HG02938 (cell line): ENCODE data around the gene MSLN.
"Not testable (repeated sequence)": the region's sequence is repeated elsewhere in the genome, so short reads cannot be mapped to it uniquely, and the experiment has no call there.

Source experiments
- ATAC-seq: cut with Tn5 transposase; IDR thresholded peaks from one replicate; pipeline ENCODE4 v1.9.1; 2021; ENCODE audit warnings: mild to moderate bottlenecking, moderate library complexity; ENCODE audit not compliant: unreplicated experiment

The MSLN gene

DNA sequence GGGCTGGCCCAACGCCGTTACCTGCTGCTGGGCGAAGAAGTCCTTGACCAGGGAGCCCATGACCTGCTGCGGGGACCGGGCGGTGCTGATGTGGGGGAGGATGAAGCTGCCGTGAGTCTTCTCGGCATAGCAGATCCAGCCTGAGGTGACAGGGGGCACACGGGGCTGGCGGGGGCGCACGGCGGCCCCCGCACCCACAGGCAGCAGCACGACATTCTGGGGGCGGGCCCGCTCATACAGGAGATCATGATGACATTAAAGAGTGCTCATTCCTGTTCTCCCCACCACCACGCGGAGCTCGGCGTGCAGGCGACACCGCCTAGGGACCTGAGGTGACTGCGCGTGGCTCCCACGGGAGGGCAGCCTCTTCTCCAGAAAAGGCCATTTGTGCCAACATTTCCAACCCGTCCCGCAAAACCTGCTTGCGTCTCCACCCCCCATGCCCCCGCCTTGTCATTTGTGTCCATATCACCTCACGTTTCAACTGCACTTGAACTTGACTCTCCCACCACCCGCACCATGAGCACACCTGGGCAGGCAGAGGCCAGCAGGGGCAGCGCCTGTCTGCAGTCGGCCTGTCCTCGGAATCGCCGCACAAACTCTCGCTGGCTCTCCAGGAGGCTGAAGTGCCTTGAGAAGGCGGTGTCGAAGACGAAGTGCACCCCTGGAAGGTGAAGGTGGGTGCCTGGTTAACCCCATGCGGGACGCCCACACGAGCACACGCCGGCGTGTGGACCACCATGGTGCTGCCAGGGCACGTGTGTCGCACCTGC, 26.1 kb upstream of the MSLN start:
- ATAC-seq = no peak

DNA sequence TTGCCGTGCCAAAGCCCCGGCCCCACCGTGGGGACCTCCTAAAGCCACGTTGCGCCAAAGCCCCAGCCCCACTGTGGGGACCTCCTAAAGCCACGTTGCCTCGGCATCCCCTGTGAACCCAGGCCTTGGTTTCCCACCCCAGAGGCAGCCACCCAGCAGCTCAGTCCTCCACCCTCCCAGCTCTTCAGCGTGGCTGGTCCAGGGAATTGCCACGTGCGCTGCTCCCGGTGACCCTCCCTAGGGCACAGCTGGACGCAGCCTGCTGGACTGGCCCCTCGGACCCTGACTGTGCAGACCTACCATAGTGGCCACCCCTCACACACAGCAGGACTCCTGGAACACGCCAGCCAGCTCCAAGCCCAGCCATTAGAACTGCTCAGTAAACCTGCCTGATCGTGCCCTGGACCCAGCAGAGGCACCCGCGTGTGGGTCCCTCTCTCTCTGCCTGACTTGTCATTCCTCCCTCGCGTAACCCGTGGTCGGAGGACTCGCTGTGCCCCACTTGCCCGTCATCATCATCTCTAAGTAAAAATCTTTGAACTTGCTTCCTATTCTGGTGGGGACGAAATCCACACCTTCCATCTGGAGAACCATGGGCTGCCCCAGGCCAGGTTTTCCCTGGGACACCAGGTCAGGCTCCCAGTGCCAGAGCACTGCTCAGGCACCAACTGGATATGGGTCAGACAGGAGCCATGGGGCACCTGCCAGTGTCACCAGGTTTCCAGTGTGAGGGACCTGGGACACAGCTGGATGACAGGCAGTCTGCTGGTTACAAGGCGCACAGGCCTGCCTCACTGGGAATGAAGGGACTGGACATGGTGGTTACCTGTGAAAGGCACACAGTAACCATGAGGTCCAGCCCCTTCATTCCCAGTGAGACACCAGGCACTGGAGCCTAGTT, 25.3 kb upstream of the MSLN start:
- ATAC-seq = no peak

DNA sequence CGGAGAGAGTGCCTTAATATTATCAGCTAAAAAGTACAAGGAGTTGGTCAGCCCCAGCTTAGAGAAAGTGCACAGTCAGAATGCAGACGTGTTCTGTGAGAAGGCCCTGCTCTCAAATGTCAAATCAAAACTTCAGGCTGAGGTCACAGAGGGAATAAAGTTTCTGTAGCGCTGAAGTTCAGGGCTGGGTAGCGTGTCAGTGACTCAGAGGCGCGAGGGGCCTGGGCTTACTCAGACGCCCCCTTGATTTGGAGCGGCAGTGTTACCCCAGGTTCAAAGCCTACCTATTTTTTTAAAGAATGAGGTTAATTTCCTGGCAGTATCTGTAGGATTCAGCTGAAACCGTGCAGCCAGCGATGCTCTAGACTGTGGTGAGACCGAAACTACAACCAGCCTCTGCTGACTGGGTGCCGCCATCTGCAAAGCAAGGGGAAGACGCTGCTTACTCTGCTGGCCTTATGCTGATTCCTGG, 24.5 kb upstream of the MSLN start:
- ATAC-seq = no peak

DNA sequence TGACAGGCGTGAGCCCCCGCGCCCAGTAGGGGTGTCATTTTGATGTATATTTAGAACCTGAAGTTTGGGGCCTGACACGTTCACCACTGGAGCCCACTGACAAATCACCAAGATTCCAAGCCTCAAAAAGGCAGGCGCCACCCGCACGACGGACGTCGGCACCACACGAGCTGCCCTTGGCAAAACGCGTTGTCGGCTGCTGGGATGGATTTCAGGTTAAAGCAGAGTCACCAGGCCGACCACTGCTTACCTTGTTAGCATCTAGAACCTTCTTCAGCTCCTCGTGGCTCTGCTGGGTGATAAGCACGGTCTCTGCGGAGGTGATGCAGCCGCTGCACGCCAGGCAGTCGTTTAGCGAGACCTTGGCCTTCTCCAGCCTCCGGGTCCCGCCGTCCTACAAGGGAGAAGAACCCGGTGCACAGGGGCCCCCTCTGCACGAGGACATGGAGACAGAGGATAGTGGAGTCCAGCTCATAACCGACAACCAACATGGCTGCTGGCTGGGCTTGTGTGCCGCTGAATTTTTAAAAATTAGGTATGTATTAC, 23.5 kb upstream of the MSLN start:
- ATAC-seq = no peak

DNA sequence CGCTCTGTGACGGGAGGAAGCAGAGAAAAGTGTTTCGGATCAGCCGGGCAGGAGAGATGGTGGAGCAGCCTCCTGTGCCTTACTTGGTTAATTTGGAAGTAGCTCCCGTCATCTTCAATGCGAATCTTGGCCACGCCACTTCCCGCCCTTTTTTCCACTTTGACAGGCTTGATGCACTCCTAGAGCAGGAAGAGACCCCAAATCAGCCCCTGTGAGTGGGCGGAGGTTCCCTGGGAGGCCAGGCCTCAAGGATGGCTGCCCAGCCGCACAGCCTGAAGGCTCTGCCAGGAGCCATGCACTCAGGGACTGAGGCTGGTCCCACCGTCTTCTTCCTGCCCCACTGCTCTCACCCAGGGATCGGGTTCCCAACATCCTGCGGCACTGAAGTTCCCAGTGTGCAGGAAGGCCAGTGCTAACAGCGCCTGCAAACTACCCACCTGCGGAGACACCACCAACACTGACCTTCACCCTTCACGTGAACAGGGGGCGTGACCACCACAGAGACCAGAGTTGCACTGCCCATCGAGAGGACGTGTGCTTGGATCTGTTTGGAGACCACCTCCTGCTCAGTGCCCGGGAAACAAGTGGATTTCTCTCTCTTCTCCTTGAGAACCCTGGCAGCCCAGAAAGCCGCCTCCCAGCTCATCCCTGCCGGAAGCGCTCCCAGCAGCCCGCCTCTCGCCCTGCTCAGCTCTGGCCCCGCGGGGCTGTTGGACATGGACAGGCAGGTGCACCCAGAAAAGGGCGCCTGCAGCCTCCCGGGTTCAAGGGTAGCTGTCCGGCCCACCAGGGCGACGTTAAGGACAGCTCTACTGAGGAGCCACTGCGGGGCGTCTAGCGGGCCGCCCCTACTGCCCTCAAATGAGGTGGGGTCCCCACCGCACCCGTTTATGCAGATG, 20.7 kb upstream of the MSLN start:
- no peak for ATAC-seq

DNA sequence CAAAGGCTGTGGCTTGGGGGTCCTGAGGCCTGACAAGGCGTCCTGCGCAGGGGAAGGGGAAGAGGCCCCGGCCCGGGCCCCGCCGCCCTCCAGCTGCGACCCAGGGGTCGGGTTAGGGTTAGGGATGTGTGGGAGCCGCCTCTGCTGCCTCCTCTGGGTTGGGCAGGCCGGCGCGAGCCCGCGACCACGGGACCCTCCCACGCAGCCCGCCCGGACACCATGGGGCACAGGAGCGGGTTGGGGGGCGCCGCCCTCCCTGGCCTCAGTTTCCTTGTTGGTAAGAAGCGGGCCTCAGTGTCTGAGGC, 20.1 kb upstream of the MSLN start:
- ATAC-seq = no peak

DNA sequence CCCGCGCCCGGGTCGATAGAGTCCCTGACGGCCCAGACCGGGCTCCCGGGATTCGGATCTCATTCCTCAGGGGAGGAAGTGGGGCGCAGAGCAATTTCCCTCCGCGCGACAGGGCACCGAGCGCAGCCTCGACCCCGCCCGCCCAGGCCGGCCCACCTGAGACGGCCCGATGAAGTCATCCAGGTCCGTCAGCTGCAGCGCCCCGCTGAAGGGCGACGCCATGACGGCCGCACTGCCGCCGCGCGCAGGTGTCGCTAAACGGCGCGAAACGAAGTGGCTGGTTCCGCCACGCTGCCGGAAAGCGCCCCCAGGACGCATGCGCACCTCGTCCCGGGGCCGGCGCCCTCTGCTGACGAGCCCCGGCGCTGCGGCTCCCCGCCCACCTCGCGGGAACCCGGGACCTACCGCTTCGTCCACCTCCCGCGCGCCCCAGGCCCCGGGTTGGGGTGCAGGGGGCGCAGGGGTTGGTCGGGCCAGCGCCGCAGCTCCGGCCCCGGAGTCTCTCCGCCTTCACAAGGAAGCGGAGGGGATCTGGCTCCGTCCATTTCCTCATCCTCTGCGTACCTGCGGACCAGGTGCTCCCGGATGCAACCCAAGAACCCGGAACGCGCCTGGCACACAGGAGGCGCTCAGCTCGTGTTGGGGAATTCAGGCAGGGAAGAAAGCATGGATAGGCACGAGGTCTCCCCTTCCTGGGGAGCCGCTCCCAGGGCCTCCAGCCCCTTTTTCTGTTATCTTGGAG, 19.6 kb upstream of the MSLN start, which contains the start of gene CIAO3:
CIAO3 (minus strand) TSS at position 234 of the 742 bp plus-strand sequence; CDS start at position 222, 12 bp downstream.
- peak; percentile 53 for ATAC-seq

DNA sequence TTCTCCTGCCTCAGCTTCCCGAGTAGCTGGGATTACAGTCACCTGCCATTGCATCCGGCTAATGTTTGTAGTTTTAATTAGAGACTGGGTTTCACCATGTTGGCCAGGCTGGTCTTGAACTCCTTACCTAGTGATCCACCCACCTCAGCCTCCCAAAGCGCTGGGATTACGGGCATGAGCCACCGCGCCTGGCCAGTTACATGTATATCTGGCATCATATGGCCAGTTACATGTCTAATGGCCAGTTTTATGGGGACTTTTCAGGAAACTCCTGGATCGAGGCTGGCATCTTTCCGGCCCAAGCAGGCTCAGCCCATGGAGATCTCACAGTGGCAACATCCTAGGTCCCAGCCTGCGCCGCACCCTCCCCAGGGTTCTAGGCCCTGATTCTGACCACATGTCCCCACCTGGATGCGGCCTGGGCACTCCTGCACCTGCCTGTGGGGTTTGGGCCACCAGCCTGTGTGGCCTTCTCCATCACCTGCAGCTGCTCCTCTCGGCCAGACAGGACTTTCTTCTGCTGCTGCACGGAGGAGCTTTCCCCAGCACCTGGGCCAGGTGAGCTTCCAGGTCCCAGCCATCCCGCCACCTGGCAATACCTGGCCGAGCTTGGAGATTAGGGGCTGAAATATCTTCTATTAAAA, 18.4 kb upstream of the MSLN start:
- no peak for ATAC-seq

DNA sequence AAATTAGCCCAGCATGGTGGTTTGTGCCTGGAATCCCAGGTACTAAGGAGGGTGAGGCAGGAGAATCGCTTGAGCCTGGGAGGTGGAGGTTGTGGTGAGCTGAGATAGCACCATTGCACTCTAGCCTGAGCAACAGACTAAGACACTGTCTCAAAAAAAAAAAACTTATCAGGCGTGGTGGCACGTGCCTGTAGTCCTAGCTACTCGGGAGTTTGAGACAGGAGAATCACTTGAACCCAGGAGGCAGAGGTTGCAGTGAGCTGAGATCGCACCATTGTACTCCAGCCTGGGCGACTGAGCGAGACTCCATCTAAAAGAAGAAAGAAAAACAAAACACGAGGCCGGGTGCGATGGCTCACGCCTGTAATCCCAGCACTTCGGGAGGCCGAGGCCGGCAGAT, 17.6 kb upstream of the MSLN start:
- ATAC-seq = not testable (repeated sequence)

DNA sequence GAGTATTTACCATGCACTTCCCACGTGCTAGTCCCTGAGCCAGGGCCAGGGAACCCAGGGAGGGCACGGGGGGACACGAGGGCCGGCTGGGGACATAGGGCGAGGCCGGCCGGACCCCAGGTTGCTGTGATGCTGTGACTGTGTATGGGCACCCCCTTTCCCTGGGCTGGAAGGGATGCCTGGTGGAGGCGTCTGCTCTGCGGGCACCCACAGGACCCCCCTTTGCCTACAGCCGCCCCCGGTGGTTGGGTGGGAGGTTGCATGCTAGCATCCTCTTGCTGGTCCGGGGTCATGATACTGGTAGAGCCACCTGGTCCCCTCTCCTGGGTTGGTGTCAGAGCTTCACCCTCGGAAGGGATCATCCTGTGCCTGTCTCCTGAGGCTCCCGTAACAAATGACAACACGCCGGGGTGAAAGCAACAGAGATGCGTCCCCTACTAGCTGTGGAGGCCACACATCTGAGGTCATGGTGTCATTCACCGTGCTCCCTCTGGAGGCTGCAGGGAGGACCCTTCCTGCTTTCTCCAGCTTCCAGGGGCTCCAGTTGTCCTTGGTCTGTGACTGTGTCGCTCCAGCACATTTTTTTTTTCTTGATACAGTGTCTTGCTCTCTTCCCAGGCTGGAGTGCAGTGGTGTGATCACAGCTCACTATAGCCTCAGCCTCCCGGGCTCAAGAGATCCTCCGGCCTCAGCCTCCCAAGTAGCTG, 16.6 kb upstream of the MSLN start:
- no peak for ATAC-seq

DNA sequence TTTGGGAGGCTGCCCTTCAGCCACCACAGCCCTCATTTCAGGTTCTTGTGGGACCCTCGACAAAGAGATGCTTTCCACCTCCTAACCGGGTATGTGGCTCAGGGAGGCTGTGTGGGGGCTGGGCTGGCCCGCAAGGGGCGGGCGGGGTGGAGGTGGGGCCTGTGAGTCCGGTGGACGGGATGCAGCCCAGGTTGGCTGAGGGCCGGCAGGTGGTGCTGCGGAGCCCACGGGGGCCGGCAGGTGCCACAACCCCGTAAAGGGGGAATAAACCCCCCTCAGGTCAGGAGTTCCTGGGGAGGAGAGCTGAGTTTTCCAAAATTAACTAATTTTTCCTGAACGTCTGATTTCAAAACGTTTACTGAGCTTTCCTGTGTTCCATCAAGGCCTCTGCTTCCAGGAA, 14.8 kb upstream of the MSLN start:
- ATAC-seq = no peak

DNA sequence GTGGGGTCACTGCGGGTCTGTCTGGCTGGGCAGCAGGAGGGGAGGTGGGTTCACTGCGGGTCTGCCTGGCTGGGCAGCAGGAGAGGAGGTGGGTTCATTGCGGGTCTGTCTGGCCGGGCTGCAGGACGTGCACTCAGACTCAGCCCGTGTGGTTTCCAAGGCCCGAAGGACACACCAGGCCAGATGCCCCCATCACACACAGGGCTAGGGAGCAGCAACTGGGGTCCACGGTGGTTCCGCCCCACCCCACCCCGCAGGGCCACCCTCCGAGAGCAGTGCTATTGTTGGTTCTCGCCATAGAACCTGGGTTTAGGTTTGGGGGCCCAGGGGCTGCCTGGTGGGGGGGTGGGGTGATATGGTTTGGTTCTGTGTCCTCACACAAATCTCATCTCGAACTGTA, 13.9 kb upstream of the MSLN start:
- ATAC-seq = no peak

DNA sequence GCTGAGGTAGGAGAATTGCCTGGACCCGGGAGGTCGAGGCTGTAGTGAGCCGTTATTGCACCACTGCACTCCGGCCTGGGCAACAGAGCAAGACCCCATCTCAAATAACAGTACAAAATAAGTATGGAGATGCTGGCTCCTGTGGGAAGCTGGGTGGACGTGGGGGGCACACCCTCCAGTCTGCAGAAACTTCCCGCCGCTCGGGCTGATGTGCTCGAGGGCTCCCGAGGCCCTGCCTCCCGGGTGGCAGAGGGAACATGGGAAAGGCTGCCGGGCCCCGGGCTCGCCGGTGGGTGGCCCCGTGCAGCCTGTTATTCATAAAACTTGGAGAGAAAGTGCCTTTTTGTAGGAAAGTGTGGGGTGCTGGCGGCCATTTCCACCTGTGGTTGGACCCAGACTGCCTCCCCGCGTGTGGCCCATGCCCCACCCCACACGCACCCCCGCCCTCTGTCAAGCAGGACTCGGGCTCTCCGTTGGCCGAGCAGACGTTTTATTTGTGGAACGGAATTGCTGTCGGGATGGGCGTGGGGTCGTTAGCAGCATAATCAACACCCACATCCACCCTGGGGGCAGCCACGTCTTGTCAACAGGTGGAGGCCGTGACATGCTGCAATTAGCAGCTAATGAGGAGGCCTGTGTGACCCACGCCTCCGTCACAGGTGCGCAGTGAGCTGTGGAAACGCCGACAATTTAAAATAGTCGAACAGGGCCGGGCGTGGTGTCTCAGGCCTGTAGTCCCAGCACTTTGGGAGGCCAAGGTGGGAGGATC, 12.4 kb upstream of the MSLN start:
- ATAC-seq = no peak

DNA sequence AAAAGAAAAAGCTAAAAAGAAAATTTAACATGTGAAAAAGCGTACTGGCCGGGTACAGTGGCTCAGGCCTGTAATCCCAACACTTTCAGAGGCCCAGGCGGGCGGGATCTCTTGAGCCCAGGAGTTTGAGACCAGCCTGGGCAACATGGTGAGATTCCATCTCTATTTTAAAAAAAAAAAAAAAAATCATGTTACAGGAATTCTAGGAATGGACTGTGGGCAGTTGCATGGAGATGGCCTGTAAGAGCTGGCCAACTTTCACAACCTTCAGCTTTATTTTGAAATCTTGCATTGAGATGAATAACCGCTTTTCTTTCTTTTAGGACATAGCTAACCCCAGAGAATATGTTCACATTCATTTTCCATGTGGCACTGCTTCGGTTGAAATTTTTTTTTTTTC, 11.5 kb upstream of the MSLN start:
- no peak for ATAC-seq

DNA sequence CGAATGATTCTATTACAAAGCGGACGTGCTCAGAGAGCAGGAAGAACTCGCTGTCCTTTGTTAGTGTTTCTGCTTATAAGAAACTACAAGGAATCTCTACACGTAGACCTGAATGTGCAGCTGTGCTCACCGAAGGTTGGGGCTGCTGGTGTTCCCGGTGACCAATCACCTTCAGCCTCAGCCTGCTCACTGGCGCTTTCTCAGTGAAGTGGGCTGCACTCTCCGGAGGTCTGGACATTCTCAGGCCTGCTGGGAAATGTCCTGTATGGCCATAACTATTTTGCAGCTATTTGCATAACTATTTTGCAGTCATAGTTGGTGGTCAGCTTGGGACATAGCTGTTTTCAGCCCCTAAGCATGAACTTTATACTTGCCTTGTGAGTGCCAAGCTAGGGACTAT, 10.0 kb upstream of the MSLN start:
- no peak for ATAC-seq

DNA sequence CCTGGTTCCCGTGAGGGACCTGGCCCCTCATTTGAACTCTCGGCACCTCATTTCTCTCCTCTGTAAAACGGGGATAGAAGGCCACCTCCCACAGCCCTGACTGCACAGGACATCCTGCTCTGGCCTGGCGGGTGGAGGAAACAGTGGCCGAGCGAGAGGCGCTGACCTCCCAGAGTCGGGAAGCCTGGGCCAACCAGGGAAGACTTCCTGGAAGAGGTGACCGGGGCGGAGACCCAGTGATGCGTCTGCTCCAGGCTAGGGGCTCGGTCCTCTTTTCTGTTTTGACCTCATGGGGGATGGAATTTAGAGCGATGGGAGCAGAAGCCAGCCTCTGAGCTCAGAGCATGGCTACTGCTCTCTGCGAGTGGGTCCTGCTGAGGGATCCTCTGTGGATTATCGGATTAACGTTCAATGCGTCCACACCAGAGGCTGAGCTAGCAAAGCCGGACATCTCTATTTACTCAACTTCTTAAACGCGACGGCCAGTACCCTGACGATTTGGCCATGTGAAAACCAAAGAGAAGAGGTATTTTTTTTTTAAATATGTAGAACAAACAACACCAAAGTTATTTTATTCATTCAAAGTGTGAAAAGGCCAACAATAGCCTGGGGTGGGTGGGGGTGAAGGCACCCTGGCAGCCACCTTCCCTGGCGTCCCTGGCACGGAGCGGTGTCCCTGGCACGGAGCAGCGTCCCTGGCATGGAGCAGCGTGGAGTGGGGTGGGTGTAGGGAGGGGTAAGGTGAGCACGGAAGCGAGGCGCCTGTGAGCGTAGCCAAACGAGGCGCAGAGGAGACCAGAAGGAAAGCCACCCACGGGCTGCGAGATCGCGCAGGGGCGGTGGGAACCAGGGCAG, 9.2 kb upstream of the MSLN start:
- no peak for ATAC-seq

DNA sequence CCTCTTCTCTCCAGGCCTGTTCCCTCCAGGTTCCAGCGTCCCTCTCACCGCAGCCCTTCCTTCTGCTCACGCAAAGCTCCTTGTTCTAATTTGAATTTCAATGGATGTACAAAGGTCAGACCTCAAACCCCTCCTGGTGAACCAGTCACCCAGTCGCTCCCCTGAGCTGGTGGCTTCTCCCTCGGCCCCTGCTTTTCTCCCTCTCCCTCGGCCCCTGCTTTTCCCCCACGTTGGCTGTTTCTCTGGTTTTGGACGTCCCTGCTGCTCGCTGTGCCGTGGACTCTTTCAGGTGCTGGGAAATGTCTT, 8.6 kb upstream of the MSLN start:
- no peak for ATAC-seq
